AG08396 (cell line): ENCODE data around the gene RSPO1.

Experiments
- DNase-seq: peaks from one replicate; pipeline ENCODE4 v3.0.0; 2012; ENCODE audit warnings: low spot score, mixed read lengths

The RSPO1 gene

DNA sequence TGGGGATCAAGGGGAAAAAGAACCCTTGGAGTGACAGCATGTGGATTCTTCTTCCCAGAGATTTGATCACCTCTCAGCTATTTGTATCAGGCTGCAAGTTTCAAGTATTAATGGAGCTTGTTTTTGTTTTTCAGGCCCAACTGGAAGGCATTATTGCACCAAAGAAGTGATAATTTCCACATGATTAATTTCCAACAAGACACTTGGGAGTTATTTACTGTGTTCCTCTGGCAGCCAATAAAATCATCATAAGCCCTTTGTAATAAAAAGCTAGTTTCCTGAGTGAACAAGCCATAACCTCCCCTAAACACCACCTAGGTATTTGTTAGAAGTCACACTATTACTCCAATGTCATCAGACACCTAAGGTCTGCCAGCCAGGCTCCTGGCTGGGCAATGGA lies 69.8 kb downstream of the RSPO1 start:
- DNase-seq, result no peak

DNA sequence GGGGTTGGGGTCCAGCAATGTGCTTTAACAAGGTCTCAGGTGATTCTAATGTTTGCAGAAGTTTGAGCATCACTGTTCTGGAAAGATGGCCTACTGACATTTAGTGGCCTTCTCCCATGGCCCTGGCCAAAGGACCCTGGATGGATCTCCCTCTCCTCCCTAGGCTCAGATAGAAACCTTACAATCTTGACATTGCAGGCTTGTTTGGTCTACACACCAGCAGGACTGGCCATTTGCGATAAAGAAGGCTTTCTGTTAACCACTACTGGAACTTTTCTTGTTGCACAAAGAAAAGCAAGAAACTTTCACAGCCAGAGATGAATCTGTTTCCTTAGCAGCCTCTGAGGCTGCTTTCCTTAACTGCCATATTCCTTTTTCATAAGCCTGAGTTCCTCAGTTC lies 71.7 kb downstream of the RSPO1 start:
- no peak for DNase-seq
